ENCODE data around the gene RBP3.

The RBP3 gene

GRCh38 chr10:47366731-47367460 is 18.7 kb downstream of the RBP3 start:
- no peak for TF ChIP-seq JUND (IDR thresholded peaks at IDR 0.05; ENCODE audit: low read depth)
- no peak for DNase-seq (ENCODE audit: low read depth in 1 of 2, low spot score in 1 of 2)
- in situ Hi-C loops (cut with HindIII; ENCODE audit: low pct_unique_long_range_greater_than_20kb, low sequenced_read_pairs), result no loop called here

- DNase-seq (ENCODE audit: low read depth in 1 of 2, low spot score in 1 of 2), result no peak
- no peak for TF ChIP-seq JUND (IDR thresholded peaks at IDR 0.05; ENCODE audit: low read depth)
- in situ Hi-C loops (cut with HindIII; ENCODE audit: low pct_unique_long_range_greater_than_20kb, low sequenced_read_pairs), result no loop called here
These were observed 19.5 kb downstream of the RBP3 start for GRCh38 chr10:47367646-47368045.

- TF ChIP-seq JUND (IDR thresholded peaks at IDR 0.05; ENCODE audit: low read depth), result no peak
- in situ Hi-C loops (cut with HindIII; ENCODE audit: low pct_unique_long_range_greater_than_20kb, low sequenced_read_pairs), result no loop called here
- no peak for DNase-seq (ENCODE audit: low read depth in 1 of 2, low spot score in 1 of 2)
These were observed 20.4 kb downstream of the RBP3 start for GRCh38 chr10:47368431-47369180.

- TF ChIP-seq JUND (IDR thresholded peaks at IDR 0.05; ENCODE audit: low read depth), result no peak
- no peak for DNase-seq (ENCODE audit: low read depth in 1 of 2, low spot score in 1 of 2)
- in situ Hi-C loops (cut with HindIII; ENCODE audit: low pct_unique_long_range_greater_than_20kb, low sequenced_read_pairs), result no loop called here
These were observed 21.2 kb downstream of the RBP3 start for GRCh38 chr10:47369251-47369894.

GRCh38 chr10:47370015-47370767 is 22.0 kb downstream of the RBP3 start:
- in situ Hi-C loops (cut with HindIII; ENCODE audit: low pct_unique_long_range_greater_than_20kb, low sequenced_read_pairs), result no loop called here
- no peak for TF ChIP-seq JUND (IDR thresholded peaks at IDR 0.05; ENCODE audit: low read depth)
- DNase-seq (ENCODE audit: low read depth in 1 of 2, low spot score in 1 of 2), result no peak

GRCh38 chr10:47370878-47371277 is 22.7 kb downstream of the RBP3 start:
- DNase-seq (ENCODE audit: low read depth in 1 of 2, low spot score in 1 of 2), result no peak
- in situ Hi-C loops (cut with HindIII; ENCODE audit: low pct_unique_long_range_greater_than_20kb, low sequenced_read_pairs), result no loop called here
- TF ChIP-seq JUND (IDR thresholded peaks at IDR 0.05; ENCODE audit: low read depth), result no peak

- in situ Hi-C loops (cut with HindIII; ENCODE audit: low pct_unique_long_range_greater_than_20kb, low sequenced_read_pairs), result no loop called here
- no peak for TF ChIP-seq JUND (IDR thresholded peaks at IDR 0.05; ENCODE audit: low read depth)
- no peak for DNase-seq (ENCODE audit: low read depth in 1 of 2, low spot score in 1 of 2)
These were observed 23.7 kb downstream of the RBP3 start for GRCh38 chr10:47371629-47372485.

GRCh38 chr10:47372726-47373125 is 24.6 kb downstream of the RBP3 start:
- TF ChIP-seq JUND (IDR thresholded peaks at IDR 0.05; ENCODE audit: low read depth), result no peak
- no peak for DNase-seq (ENCODE audit: low read depth in 1 of 2, low spot score in 1 of 2)
- in situ Hi-C loops (cut with HindIII; ENCODE audit: low pct_unique_long_range_greater_than_20kb, low sequenced_read_pairs), result no loop called here

- DNase-seq (ENCODE audit: low read depth in 1 of 2, low spot score in 1 of 2), result no peak
- no peak for TF ChIP-seq JUND (IDR thresholded peaks at IDR 0.05; ENCODE audit: low read depth)
- in situ Hi-C loops (cut with HindIII; ENCODE audit: low pct_unique_long_range_greater_than_20kb, low sequenced_read_pairs), result no loop called here
These were observed 26.7 kb downstream of the RBP3 start for GRCh38 chr10:47374611-47375536.

GRCh38 chr10:47376522-47377220 is 28.5 kb downstream of the RBP3 start:
- no peak for TF ChIP-seq JUND (IDR thresholded peaks at IDR 0.05; ENCODE audit: low read depth)
- in situ Hi-C loops (cut with HindIII; ENCODE audit: low pct_unique_long_range_greater_than_20kb, low sequenced_read_pairs), result no loop called here
- DNase-seq (ENCODE audit: low read depth in 1 of 2, low spot score in 1 of 2), result no peak

Measured in T47D (cell line).